Measurements from ENCODE around the gene SEC11A.

The SEC11A gene

DNA sequence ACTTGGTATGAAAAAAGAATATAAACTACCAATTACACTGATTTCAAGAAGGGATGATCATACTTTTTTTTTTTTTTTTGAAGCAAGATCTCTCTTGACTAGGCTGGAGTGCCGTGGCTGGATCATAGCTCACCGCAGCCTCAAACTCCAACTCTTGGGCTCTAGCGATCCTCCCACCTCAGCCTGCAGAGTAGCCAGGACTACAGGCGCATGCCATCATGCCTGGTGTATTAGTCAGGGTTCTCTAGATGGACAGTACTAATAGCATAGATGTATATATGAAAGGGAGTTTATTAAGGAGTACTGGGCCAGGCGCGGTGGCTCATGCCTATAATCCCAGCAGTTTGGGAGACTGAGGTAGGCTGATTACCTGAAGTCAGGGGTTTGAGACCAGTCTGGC, 11.5 kb upstream of the SEC11A start:
- H2BK120ac ChIP-seq (ENCODE audit: insufficient read depth, low read length, poor library complexity): no peak overlapping the region
- no peak overlapping the region for H3K18ac ChIP-seq (ENCODE audit: low read length)
- no peak overlapping the region for H3K9ac ChIP-seq (ENCODE audit: low read length)
- H2BK5ac ChIP-seq (ENCODE audit: low read depth, low read length, poor library complexity): no peak overlapping the region
- H2BK12ac ChIP-seq (ENCODE audit: low read length): no peak overlapping the region
- no peak overlapping the region for H4K12ac ChIP-seq (ENCODE audit: low read depth, low read length)
- H3K14ac ChIP-seq (ENCODE audit: low read length): no peak overlapping the region
- DNase-seq: peak; percentile 75 to 81
- no peaks in the 10 kb centered on the region for H3K36me3 ChIP-seq (ENCODE audit: control insufficient read depth in 1 of 2, insufficient read depth in 2 of 2, low read length in 2 of 2)
- H3K79me1 ChIP-seq (ENCODE audit: low read length): peaks cover 2% of the 10 kb centered on the region
- H3K4me3 ChIP-seq (ENCODE audit: low read depth, low read length): no peak overlapping the region
- no peaks in the 10 kb centered on the region for H3K27me3 ChIP-seq (ENCODE audit: insufficient read depth, low read length)
- no peak overlapping the region for H4K8ac ChIP-seq (ENCODE audit: low read depth, low read length)
- no peaks in the 10 kb centered on the region for H3K9me3 ChIP-seq (ENCODE audit: insufficient read depth, low read depth, low read length)
- peaks cover 0 to 3% of the 10 kb centered on the region in 2 experiments for H3K4me1 ChIP-seq (ENCODE audit: control insufficient read depth in 1 of 2, insufficient read depth in 2 of 2, low read length in 2 of 2)
- no peak overlapping the region for H2AK5ac ChIP-seq (ENCODE audit: low read length)
- WGBS (ENCODE audit: extremely low coverage, insufficient coverage, insufficient read length): no CpG with 5 or more reads among the region's 6 CpGs
- no peak overlapping the region for H2AFZ ChIP-seq (ENCODE audit: insufficient read depth, low read length, poor library complexity)
- H3K23ac ChIP-seq (ENCODE audit: low read length): no peak overlapping the region
- no peak overlapping the region for H4K91ac ChIP-seq (ENCODE audit: low read depth, low read length)
- H3K27ac ChIP-seq (ENCODE audit: low read depth, low read length): no peak overlapping the region
- no peak overlapping the region for H3K4me2 ChIP-seq (ENCODE audit: low read length)
- H3K79me2 ChIP-seq (ENCODE audit: control insufficient read depth, insufficient read depth, low read length, poor library complexity): no peaks in the 10 kb centered on the region
- no peak overlapping the region for H3K4ac ChIP-seq (ENCODE audit: low read depth, low read length)

- no peak overlapping the region for H3K9ac ChIP-seq (ENCODE audit: low read length)
Observed at GRCh38 chr15:84725001-84725491, 9.1 kb upstream of the SEC11A start.

DNA sequence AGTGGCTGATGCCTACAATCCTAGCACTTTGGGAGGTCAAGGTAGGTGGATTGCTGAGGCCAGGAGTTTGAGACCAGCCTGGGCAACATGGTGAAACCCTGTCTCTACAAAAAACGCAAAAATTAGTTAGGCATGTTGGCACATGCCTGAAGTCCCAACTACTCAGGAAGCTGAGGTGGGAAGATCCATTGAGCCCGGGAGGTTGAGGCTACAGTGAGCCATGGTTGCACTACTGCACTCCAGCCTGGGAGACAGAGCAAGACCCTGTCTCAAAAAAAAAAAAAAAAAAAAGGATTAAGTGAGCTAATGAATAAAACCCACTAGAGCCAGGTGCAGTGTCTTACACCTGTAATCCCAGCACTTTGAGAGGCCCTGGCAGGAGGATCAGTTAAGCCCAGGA, 6.7 kb upstream of the SEC11A start:
- no peak overlapping the region for H3K4me2 ChIP-seq (ENCODE audit: low read length)
- no peak overlapping the region for H2AK5ac ChIP-seq (ENCODE audit: low read length)
- no peak overlapping the region for H4K8ac ChIP-seq (ENCODE audit: low read depth, low read length)
- no peak overlapping the region for H3K9ac ChIP-seq (ENCODE audit: low read length)
- H3K36me3 ChIP-seq (ENCODE audit: control insufficient read depth in 1 of 2, insufficient read depth in 2 of 2, low read length in 2 of 2): no peaks in the 10 kb centered on the region
- no CpG with 5 or more reads among the region's 2 CpGs for WGBS (ENCODE audit: extremely low coverage, insufficient coverage, insufficient read length)
- H4K91ac ChIP-seq (ENCODE audit: low read depth, low read length): no peak overlapping the region
- no peaks in the 10 kb centered on the region for H3K27me3 ChIP-seq (ENCODE audit: insufficient read depth, low read length)
- no peaks in the 10 kb centered on the region for H3K79me2 ChIP-seq (ENCODE audit: control insufficient read depth, insufficient read depth, low read length, poor library complexity)
- no peak overlapping the region for H3K14ac ChIP-seq (ENCODE audit: low read length)
- H3K4ac ChIP-seq (ENCODE audit: low read depth, low read length): no peak overlapping the region
- H2BK120ac ChIP-seq (ENCODE audit: insufficient read depth, low read length, poor library complexity): no peak overlapping the region
- H3K27ac ChIP-seq (ENCODE audit: low read depth, low read length): no peak overlapping the region
- H2AFZ ChIP-seq (ENCODE audit: insufficient read depth, low read length, poor library complexity): no peak overlapping the region
- H3K4me1 ChIP-seq (ENCODE audit: control insufficient read depth in 1 of 2, insufficient read depth in 2 of 2, low read length in 2 of 2): peaks cover 0 to 3% of the 10 kb centered on the region in 2 experiments
- no peak overlapping the region for H3K23ac ChIP-seq (ENCODE audit: low read length)
- peak overlapping the region; percentile 24 for H2BK12ac ChIP-seq (ENCODE audit: low read length)
- H3K79me1 ChIP-seq (ENCODE audit: low read length): peaks cover 2% of the 10 kb centered on the region
- H4K12ac ChIP-seq (ENCODE audit: low read depth, low read length): no peak overlapping the region
- no peak overlapping the region for H2BK5ac ChIP-seq (ENCODE audit: low read depth, low read length, poor library complexity)
- no peaks in the 10 kb centered on the region for H3K9me3 ChIP-seq (ENCODE audit: insufficient read depth, low read depth, low read length)
- no peak overlapping the region for H3K18ac ChIP-seq (ENCODE audit: low read length)
- DNase-seq: no peak
- no peak overlapping the region for H3K4me3 ChIP-seq (ENCODE audit: low read depth, low read length)

More at GRCh38 chr15:84725001-84725491, 9.1 kb upstream of the SEC11A start:
- H3K79me1 ChIP-seq (ENCODE audit: low read length): peaks cover 2% of the 10 kb centered on the region
- no peak overlapping the region for H2BK5ac ChIP-seq (ENCODE audit: low read depth, low read length, poor library complexity)
- H4K8ac ChIP-seq (ENCODE audit: low read depth, low read length): peak overlapping the region; percentile 52
- no peak overlapping the region for H3K4me3 ChIP-seq (ENCODE audit: low read depth, low read length)
- WGBS (ENCODE audit: extremely low coverage, insufficient coverage, insufficient read length): no CpG with 5 or more reads among the region's 1 CpG
- no peak overlapping the region for H2BK120ac ChIP-seq (ENCODE audit: insufficient read depth, low read length, poor library complexity)
- H3K23ac ChIP-seq (ENCODE audit: low read length): no peak overlapping the region
- H2BK12ac ChIP-seq (ENCODE audit: low read length): peak overlapping the region; percentile 9
- no peak overlapping the region for H3K4ac ChIP-seq (ENCODE audit: low read depth, low read length)
- H4K12ac ChIP-seq (ENCODE audit: low read depth, low read length): no peak overlapping the region
- no peak overlapping the region for H2AK5ac ChIP-seq (ENCODE audit: low read length)
- H2AFZ ChIP-seq (ENCODE audit: insufficient read depth, low read length, poor library complexity): peak overlapping the region; percentile 66
- H4K91ac ChIP-seq (ENCODE audit: low read depth, low read length): peak overlapping the region; percentile 28
- no peak overlapping the region for H3K4me2 ChIP-seq (ENCODE audit: low read length)
- no peaks in the 10 kb centered on the region for H3K27me3 ChIP-seq (ENCODE audit: insufficient read depth, low read length)
- H3K18ac ChIP-seq (ENCODE audit: low read length): no peak overlapping the region
- H3K4me1 ChIP-seq (ENCODE audit: control insufficient read depth in 1 of 2, insufficient read depth in 2 of 2, low read length in 2 of 2): peaks cover 0 to 3% of the 10 kb centered on the region in 2 experiments
- no peak overlapping the region for H3K14ac ChIP-seq (ENCODE audit: low read length)
- H3K36me3 ChIP-seq (ENCODE audit: control insufficient read depth in 1 of 2, insufficient read depth in 2 of 2, low read length in 2 of 2): no peaks in the 10 kb centered on the region
- DNase-seq: peak; percentile 82 to 91
- H3K27ac ChIP-seq (ENCODE audit: low read depth, low read length): peak overlapping the region; percentile 57
- no peaks in the 10 kb centered on the region for H3K79me2 ChIP-seq (ENCODE audit: control insufficient read depth, insufficient read depth, low read length, poor library complexity)
- H3K9me3 ChIP-seq (ENCODE audit: insufficient read depth, low read depth, low read length): no peaks in the 10 kb centered on the region

DNA sequence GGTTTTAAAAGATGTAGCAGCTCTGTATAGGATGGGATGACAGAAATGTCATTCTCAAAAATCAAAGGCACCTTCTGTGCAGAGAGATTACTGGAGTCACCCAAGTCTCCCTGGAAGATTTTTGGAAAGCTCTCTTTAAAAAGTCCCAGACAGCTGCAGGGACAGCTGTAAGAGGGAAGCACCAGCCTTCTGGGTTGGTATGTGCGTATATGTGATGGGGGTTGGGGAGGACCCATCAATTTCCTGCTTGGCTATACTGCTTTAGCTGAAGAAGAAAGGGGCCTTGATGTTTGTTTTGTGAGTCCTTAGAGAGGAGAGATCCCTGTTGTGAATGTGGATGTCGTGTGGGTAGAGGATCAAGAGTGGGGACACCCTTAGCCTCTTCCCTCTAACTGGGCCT, 5.4 kb upstream of the SEC11A start:
- no peak for DNase-seq
- Histone ChIP-seq H3K27me3 (ENCODE audit: insufficient read depth, low read length) (no peaks in the 10 kb centered on the region), H3K9me3 (ENCODE audit: insufficient read depth, low read depth, low read length) (no peaks in the 10 kb centered on the region), H3K4ac (ENCODE audit: low read depth, low read length) (no peak overlapping the region), H2AK5ac (ENCODE audit: low read length) (no peak overlapping the region), H3K4me2 (ENCODE audit: low read length) (no peak overlapping the region), H3K4me1 (ENCODE audit: control insufficient read depth in 1 of 2, insufficient read depth in 2 of 2, low read length in 2 of 2) (peaks cover 0 to 3% of the 10 kb centered on the region in 2 experiments), H3K18ac (ENCODE audit: low read length) (no peak overlapping the region), H3K14ac (ENCODE audit: low read length) (no peak overlapping the region), H4K91ac (ENCODE audit: low read depth, low read length) (no peak overlapping the region), H3K4me3 (ENCODE audit: low read depth, low read length) (no peak overlapping the region), H2BK12ac (ENCODE audit: low read length) (no peak overlapping the region), H3K27ac (ENCODE audit: low read depth, low read length) (no peak overlapping the region), H4K8ac (ENCODE audit: low read depth, low read length) (no peak overlapping the region), H2BK5ac (ENCODE audit: low read depth, low read length, poor library complexity) (no peak overlapping the region), H4K12ac (ENCODE audit: low read depth, low read length) (no peak overlapping the region), H2AFZ (ENCODE audit: insufficient read depth, low read length, poor library complexity) (no peak overlapping the region), H3K79me1 (ENCODE audit: low read length) (peaks cover 6% of the 10 kb centered on the region), H3K36me3 (ENCODE audit: control insufficient read depth in 1 of 2, insufficient read depth in 2 of 2, low read length in 2 of 2) (no peaks in the 10 kb centered on the region), H2BK120ac (ENCODE audit: insufficient read depth, low read length, poor library complexity) (no peak overlapping the region), H3K79me2 (ENCODE audit: control insufficient read depth, insufficient read depth, low read length, poor library complexity) (peaks cover 5% of the 10 kb centered on the region), H3K9ac (ENCODE audit: low read length) (no peak overlapping the region), H3K23ac (ENCODE audit: low read length) (no peak overlapping the region)
- WGBS (ENCODE audit: extremely low coverage, insufficient coverage, insufficient read length): no CpG with 5 or more reads among the region's 2 CpGs
